SK-N-SH treated with all-trans-retinoic acid at 6 μM for 48 hours (cell line): Measurements from ENCODE around the gene SWSAP1.

ENCODE experiments used
- ATAC-seq: fragments of 200-7000 bp; cut with Tn5 transposase; 3 replicates; pipeline ENCODE4 v1.9.1; 2020; ENCODE audit warnings: mild to moderate bottlenecking, moderate library complexity
- ARNTL ChIP-seq: fragments of 450-650 bp; formaldehyde crosslinking; IDR thresholded peaks from 2 replicates; pipeline ENCODE4 v1.5.0; 2020; ENCODE audit warnings: low read depth, mild to moderate bottlenecking, moderate library complexity, borderline replicate concordance
- BACH2 ChIP-seq: fragments of 250-450 bp; sonication (Bioruptor Pico); IDR thresholded peaks from 2 replicates; pipeline ENCODE4 v1.9.0; 2021; ENCODE audit warnings: mild to moderate bottlenecking, borderline replicate concordance
- CREB5 ChIP-seq: fragments of 250-450 bp; sonication (Bioruptor Pico); IDR thresholded peaks from 2 replicates; pipeline ENCODE4 v1.5.1; 2020; ENCODE audit warnings: low read depth, mild to moderate bottlenecking, moderate library complexity
- CSRNP3 ChIP-seq: fragments of 250-450 bp; sonication (Bioruptor Pico); IDR thresholded peaks from 2 replicates; pipeline ENCODE4 v1.5.1; 2021; ENCODE audit warnings: mild to moderate bottlenecking, moderate library complexity
- ESRRG ChIP-seq: fragments of 250-450 bp; sonication (Bioruptor Pico); IDR thresholded peaks from 2 replicates; pipeline ENCODE4 v1.6.1; 2021; ENCODE audit warnings: mild to moderate bottlenecking
- GLIS3 ChIP-seq: fragments of 250-450 bp; sonication (Bioruptor Pico); IDR thresholded peaks from 2 replicates; pipeline ENCODE4 v1.5.0; 2020; ENCODE audit warnings: mild to moderate bottlenecking, moderate library complexity
- OSR1 ChIP-seq: fragments of 250-450 bp; sonication (Bioruptor Pico); IDR thresholded peaks from 2 replicates; pipeline ENCODE4 v1.8.0; 2022; ENCODE audit warnings: moderate library complexity, mild to moderate bottlenecking, inconsistent platforms
- PATZ1 ChIP-seq: fragments of 250-450 bp; sonication (Bioruptor Pico); IDR thresholded peaks from 2 replicates; pipeline ENCODE4 v1.8.0; 2020; ENCODE audit warnings: mild to moderate bottlenecking, moderate library complexity, borderline replicate concordance
- PPARA ChIP-seq: fragments of 250-450 bp; sonication (Bioruptor Pico); IDR thresholded peaks from 2 replicates; pipeline ENCODE4 v1.5.0; 2020; ENCODE audit warnings: mild to moderate bottlenecking, borderline replicate concordance
- RARB ChIP-seq: fragments of 250-450 bp; sonication (Bioruptor Pico); IDR thresholded peaks from 2 replicates; pipeline ENCODE4 v1.8.0; 2021; ENCODE audit warnings: mild to moderate bottlenecking, moderate library complexity
- SNAI2 ChIP-seq: fragments of 250-450 bp; sonication (Bioruptor Pico); IDR thresholded peaks from 2 replicates; pipeline ENCODE4 v1.5.0; 2020; ENCODE audit warnings: mild to moderate bottlenecking, moderate library complexity
- TOX ChIP-seq: fragments of 250-450 bp; sonication (Bioruptor Pico); IDR thresholded peaks from 2 replicates; pipeline ENCODE4 v1.8.0; 2021; ENCODE audit warnings: mild to moderate bottlenecking, moderate library complexity, borderline replicate concordance
- TSHZ2 ChIP-seq: fragments of 250-450 bp; sonication (Bioruptor Pico); IDR thresholded peaks from 2 replicates; pipeline ENCODE4 v1.5.0; 2020; ENCODE audit warnings: mild to moderate bottlenecking, moderate library complexity
- ZC3H10 ChIP-seq: fragments of 250-450 bp; sonication (Bioruptor Pico); IDR thresholded peaks from 2 replicates; pipeline ENCODE4 v1.5.1; 2021; ENCODE audit warnings: mild to moderate bottlenecking, moderate library complexity
- ZFP3 ChIP-seq: fragments of 250-450 bp; sonication (Bioruptor Pico); IDR thresholded peaks from 2 replicates; pipeline ENCODE4 v1.5.0; 2020; ENCODE audit warnings: mild to moderate bottlenecking, moderate library complexity
- ZFP30 ChIP-seq: fragments of 450-650 bp; formaldehyde crosslinking; IDR thresholded peaks from 2 replicates; pipeline ENCODE4 v1.5.0; 2022; ENCODE audit warnings: mild to moderate bottlenecking, moderate library complexity
- ZNF565 ChIP-seq: fragments of 450-650 bp; formaldehyde crosslinking; conservative IDR thresholded peaks from 2 replicates; pipeline ENCODE4 v1.5.0; 2020; ENCODE audit warnings: low read depth, mild to moderate bottlenecking, moderate library complexity
- ZNF70 ChIP-seq: fragments of 450-650 bp; formaldehyde crosslinking; IDR thresholded peaks from 2 replicates; pipeline ENCODE4 v1.5.0; 2020; ENCODE audit warnings: mild to moderate bottlenecking, moderate library complexity
- ZNF8 ChIP-seq: fragments of 450-650 bp; formaldehyde crosslinking; IDR thresholded peaks from 2 replicates; pipeline ENCODE4 v1.5.0; 2020; ENCODE audit warnings: mild to moderate bottlenecking, moderate library complexity

SWSAP1 gene

GRCh38 chr19:11423164-11423790 is 48.8 kb downstream of the SWSAP1 start:
- no peak for TF ChIP-seq ZNF70
- TF ChIP-seq GLIS3 (CRISPR knock-in tag): no peak
- no peak for TF ChIP-seq ESRRG
- no peak for TF ChIP-seq PATZ1 (CRISPR knock-in tag)
- no peak for TF ChIP-seq ZC3H10 (CRISPR knock-in tag)
- no peak for TF ChIP-seq CSRNP3 (CRISPR knock-in tag)
- no peak for TF ChIP-seq ZNF8 (CRISPR knock-in tag)
- no peak for TF ChIP-seq TOX (CRISPR knock-in tag)
- TF ChIP-seq PPARA (CRISPR knock-in tag): no peak
- no peak for TF ChIP-seq OSR1 (CRISPR knock-in tag)
- TF ChIP-seq ZNF565 (CRISPR knock-in tag): no peak
- TF ChIP-seq ARNTL (CRISPR knock-in tag): no peak
- TF ChIP-seq ZFP3 (CRISPR knock-in tag): no peak
- no peak for TF ChIP-seq RARB (CRISPR knock-in tag)
- no peak for TF ChIP-seq BACH2
- TF ChIP-seq, all 23 proteins: peak for 0
- no peak for ATAC-seq

- TF ChIP-seq TSHZ2 (CRISPR knock-in tag): no peak
- TF ChIP-seq ZC3H10 (CRISPR knock-in tag): no peak
- no peak for TF ChIP-seq GLIS3 (CRISPR knock-in tag)
- TF ChIP-seq ZFP3 (CRISPR knock-in tag): no peak
- TF ChIP-seq SNAI2 (CRISPR knock-in tag): no peak
- no peak for TF ChIP-seq CREB5 (CRISPR knock-in tag)
- TF ChIP-seq ZFP30 (CRISPR knock-in tag): no peak
- no peak for TF ChIP-seq ZNF70
- no peak for TF ChIP-seq RARB (CRISPR knock-in tag)
- TF ChIP-seq ARNTL (CRISPR knock-in tag): no peak
- TF ChIP-seq CSRNP3 (CRISPR knock-in tag): no peak
- no peak for TF ChIP-seq PATZ1 (CRISPR knock-in tag)
- no peak for TF ChIP-seq TOX (CRISPR knock-in tag)
- no peak for TF ChIP-seq OSR1 (CRISPR knock-in tag)
- no peak for TF ChIP-seq ZNF565 (CRISPR knock-in tag)
- no peak for TF ChIP-seq ZNF8 (CRISPR knock-in tag)
- ATAC-seq: no peak
Measured at GRCh38 chr19:11423791-11424181, 49.3 kb downstream of the SWSAP1 start.
